Nephron (organoid): Measurements from ENCODE around the gene COL8A2.

Source experiments
- H3K27ac Mint-ChIP-seq, 3 experiments: 2 replicates each; pipeline ENCODE4 v1.8.0; 2020; ENCODE audit warnings: mixed read lengths in 3 of 3, mild to moderate bottlenecking in 2 of 3, moderate library complexity in 1 of 3
- H3K27me3 Mint-ChIP-seq: 2 replicates; pipeline ENCODE4 v1.8.0; 2021; ENCODE audit warnings: low read depth, mild to moderate bottlenecking, moderate library complexity, mixed read lengths
- H3K36me3 Mint-ChIP-seq: 2 replicates; pipeline ENCODE4 v1.8.0; 2020; ENCODE audit warnings: low read depth, mixed read lengths
- H3K4me1 Mint-ChIP-seq: 2 replicates; pipeline ENCODE4 v1.8.0; 2020; ENCODE audit warnings: mixed read lengths
- H3K4me3 Mint-ChIP-seq, 3 experiments: 2 replicates each; pipeline ENCODE4 v1.8.0; 2020; ENCODE audit warnings: mild to moderate bottlenecking in 3 of 3, mixed read lengths in 3 of 3, moderate library complexity in 2 of 3
- H3K9me3 Mint-ChIP-seq: 2 replicates; pipeline ENCODE4 v1.8.0; 2020; ENCODE audit warnings: mixed read lengths
- TF ChIP-seq, protein P1 (sequence below), 3 experiments: fragments of 200-600 bp; sonication (generic); IDR thresholded peaks; one replicate each; pipeline ENCODE4 v1.5.0; 2021; ENCODE audit warnings: antibody characterized with exemption in 3 of 3; ENCODE audit not compliant: unreplicated experiment in 3 of 3

COL8A2 gene

DNA sequence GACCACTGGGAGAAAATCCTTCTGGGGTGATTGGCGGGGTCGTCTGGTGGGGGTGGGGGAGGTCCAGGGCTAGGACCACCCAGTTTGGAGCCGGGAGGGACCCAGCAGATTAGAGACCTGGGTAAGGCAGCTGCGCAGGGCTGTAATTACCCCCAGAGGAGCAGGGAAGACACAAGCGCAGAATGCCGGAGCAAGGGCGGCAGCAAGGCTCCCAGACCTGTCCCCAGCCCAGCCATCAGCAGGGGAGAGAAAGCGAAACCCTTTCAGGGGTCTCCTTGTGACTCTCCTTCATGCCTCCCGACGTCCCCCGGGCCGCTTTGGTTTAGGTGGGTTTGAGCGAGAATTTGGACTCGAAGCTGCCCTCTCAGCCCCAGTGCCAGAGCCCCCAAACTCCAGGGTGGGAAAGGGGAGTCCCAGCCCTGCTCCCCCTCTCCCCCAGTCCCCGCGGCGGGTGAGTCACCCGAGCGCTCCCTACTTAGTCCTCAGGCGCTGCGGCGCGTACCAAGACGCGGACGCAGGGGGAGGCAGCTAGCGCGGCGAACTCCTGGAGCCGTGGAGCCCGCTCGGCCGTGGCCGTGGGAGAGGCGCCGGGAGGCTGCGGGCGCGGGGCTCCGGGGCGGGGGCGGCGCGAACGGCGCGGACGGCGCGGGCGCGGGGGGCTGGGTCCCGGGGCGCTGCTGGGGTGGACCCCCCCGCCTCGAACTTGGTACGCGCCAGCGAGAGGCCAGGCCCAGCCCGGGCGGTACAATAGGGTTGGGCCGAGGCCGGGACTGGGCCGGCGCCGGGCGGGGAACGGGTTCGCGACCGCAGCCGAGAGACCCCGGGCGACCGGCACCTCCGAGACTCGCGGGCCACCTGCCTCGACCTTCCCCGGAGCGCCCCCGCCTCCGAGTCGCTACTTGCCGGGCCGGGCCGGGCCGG, 30.6 kb upstream of the COL8A2 start, which contains the start of gene MAP7D1:
TSS of gene MAP7D1 (plus strand) at position 753 of the 921 bp plus-strand sequence. CDS start 258 bp downstream, outside the sequence.
- Mint-ChIP-seq H3K9me3 (no peaks in the 10 kb centered on the region), H3K27ac (peak within 1 kb of the TSS; percentile 97 to 98 (median 98)), H3K36me3 (peaks cover 10% of the 10 kb centered on the region), H3K4me3 (peak within 1 kb of the TSS; percentile 91 to 94 (median 93)), H3K27me3 (peaks cover 3% of the 10 kb centered on the region), H3K4me1 (peaks cover 63% of the 10 kb centered on the region)
- TF ChIP-seq, protein P1, sequence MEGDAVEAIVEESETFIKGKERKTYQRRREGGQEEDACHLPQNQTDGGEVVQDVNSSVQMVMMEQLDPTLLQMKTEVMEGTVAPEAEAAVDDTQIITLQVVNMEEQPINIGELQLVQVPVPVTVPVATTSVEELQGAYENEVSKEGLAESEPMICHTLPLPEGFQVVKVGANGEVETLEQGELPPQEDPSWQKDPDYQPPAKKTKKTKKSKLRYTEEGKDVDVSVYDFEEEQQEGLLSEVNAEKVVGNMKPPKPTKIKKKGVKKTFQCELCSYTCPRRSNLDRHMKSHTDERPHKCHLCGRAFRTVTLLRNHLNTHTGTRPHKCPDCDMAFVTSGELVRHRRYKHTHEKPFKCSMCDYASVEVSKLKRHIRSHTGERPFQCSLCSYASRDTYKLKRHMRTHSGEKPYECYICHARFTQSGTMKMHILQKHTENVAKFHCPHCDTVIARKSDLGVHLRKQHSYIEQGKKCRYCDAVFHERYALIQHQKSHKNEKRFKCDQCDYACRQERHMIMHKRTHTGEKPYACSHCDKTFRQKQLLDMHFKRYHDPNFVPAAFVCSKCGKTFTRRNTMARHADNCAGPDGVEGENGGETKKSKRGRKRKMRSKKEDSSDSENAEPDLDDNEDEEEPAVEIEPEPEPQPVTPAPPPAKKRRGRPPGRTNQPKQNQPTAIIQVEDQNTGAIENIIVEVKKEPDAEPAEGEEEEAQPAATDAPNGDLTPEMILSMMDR (IDR thresholded peaks at IDR 0.05; ENCODE audit: unreplicated experiment in 3 of 3) = no peak

DNA sequence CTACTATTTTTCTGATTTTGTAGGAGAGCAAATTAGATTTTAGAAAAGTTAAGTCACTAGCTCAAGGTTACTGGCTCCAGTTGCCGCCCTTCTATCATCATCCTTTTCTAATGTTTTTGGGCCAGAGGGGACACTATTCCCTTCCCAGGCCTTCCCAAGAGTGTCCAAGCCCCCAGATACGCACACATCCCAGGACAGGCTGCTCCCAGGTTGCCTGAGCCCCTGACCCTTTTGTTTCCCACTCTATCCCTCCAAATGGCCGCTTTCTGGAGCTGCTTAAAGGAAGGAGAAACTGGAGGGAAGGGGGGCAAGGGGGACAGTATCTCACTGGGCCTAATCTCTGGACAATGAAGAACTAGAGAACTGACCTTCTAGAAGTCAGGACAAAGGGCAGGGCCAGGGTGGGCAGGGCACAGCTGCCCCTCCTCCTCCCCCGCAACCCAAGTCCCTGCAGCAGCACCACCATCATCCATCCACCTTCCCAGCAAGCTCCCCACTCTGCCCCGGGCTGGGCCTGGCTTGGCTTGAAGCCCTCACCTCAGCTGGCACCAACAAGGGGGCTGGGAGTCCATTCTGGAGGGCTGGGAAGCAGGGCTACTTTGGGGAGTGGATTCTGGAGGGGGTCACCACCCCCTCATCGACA, 29.9 kb upstream of the COL8A2 start:
- peak overlapping the region; percentile 87 to 92 (median 90) for H3K4me3 Mint-ChIP-seq
- H3K36me3 Mint-ChIP-seq = peaks cover 10% of the 10 kb centered on the region
- no peaks in the 10 kb centered on the region for H3K9me3 Mint-ChIP-seq
- TF ChIP-seq, protein P1 (IDR thresholded peaks at IDR 0.05; ENCODE audit: unreplicated experiment in 3 of 3) = no peak
- H3K4me1 Mint-ChIP-seq = peaks cover 67% of the 10 kb centered on the region
- peaks cover 3% of the 10 kb centered on the region for H3K27me3 Mint-ChIP-seq
- H3K27ac Mint-ChIP-seq = peak overlapping the region; percentile 97 to 98 (median 97)

- H3K27me3 Mint-ChIP-seq = peaks cover 3% of the 10 kb centered on the region
- TF ChIP-seq, protein P1 (IDR thresholded peaks at IDR 0.05; ENCODE audit: unreplicated experiment in 3 of 3) = no peak
- H3K36me3 Mint-ChIP-seq = peaks cover 6% of the 10 kb centered on the region
- peaks cover 68% of the 10 kb centered on the region for H3K4me1 Mint-ChIP-seq
- peak overlapping the region; percentile 87 to 92 (median 90) for H3K4me3 Mint-ChIP-seq
- no peaks in the 10 kb centered on the region for H3K9me3 Mint-ChIP-seq
- H3K27ac Mint-ChIP-seq = peak overlapping the region; percentile 97 to 98 (median 97)
Observed at GRCh38 chr1:36154335-36154734, 29.3 kb upstream of the COL8A2 start.

DNA sequence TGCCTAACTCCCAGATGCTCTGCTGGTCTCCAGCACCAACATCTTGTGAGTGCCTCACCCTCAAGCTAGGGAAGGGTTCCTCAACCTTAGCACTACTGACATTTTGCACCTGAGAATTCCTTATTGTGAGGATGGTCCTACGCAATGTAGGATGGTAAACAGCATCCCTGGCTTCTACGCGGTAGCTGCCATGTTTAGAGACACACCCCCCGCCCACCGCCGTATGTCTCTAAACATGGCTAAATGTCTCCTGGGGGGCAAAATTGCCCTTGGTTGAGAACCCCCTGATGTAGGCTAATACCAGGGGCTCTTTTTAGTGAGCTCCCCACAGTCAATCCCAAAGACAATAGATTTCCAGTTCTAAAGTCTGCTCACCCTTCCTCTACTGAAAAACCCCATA, 28.5 kb upstream of the COL8A2 start:
- H3K4me3 Mint-ChIP-seq = peak overlapping the region; percentile 31 to 92 (median 66)
- peak overlapping the region; percentile 97 to 98 (median 97) for H3K27ac Mint-ChIP-seq
- no peaks in the 10 kb centered on the region for H3K9me3 Mint-ChIP-seq
- TF ChIP-seq, protein P1 (IDR thresholded peaks at IDR 0.05; ENCODE audit: unreplicated experiment in 3 of 3) = no peak
- peaks cover 69% of the 10 kb centered on the region for H3K4me1 Mint-ChIP-seq
- peaks cover 4% of the 10 kb centered on the region for H3K36me3 Mint-ChIP-seq
- peaks cover 3% of the 10 kb centered on the region for H3K27me3 Mint-ChIP-seq

DNA sequence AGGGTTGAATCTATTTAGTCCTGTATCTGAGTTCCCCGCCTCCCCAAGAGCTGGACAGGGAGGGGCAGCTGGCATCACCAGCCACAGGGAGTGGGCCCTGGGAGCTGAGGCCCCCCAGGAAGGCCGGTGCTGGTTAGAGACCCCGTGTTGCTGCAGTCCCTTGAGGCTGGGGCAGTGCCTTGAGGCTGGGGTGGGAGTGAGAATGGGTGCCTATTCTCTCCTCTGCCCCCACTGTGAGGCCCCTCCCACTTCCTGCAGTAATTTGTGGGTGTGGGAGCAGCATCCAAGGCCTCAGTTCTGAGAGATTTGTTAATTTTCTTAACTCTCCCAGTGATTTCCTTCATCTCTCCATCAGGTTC, 26.8 kb upstream of the COL8A2 start:
- peak overlapping the region; percentile 88 to 99 (median 91) for H3K27ac Mint-ChIP-seq
- no peaks in the 10 kb centered on the region for H3K9me3 Mint-ChIP-seq
- peaks cover 3% of the 10 kb centered on the region for H3K27me3 Mint-ChIP-seq
- H3K4me3 Mint-ChIP-seq = peak overlapping the region; percentile 15 to 65 (median 18)
- peaks cover 64% of the 10 kb centered on the region for H3K4me1 Mint-ChIP-seq
- TF ChIP-seq, protein P1 (IDR thresholded peaks at IDR 0.05; ENCODE audit: unreplicated experiment in 3 of 3) = no peak
- peaks cover 7% of the 10 kb centered on the region for H3K36me3 Mint-ChIP-seq
